IMR-90 (cell line): Measurements from ENCODE around the gene FARSB. TPM values are rescaled to one million over a fixed set of nuclear protein-coding genes. Genes with fewer than 3 reads are reported as not detected.

Source experiments
- ATAC-seq: fragments of 200-7000 bp; cut with Tn5 transposase; 2 replicates; pipeline ENCODE4 v1.9.1; 2020; ENCODE audit warnings: low read depth, mild to moderate bottlenecking, moderate library complexity
- BruUV-seq: library from RNA; stranded (reverse); fragments of 400-500 nt; replicated peaks from 2 replicates; lab custom pipeline; 2021; lab: Mats Ljungman, UMichigan
- CTCF ChIA-PET: fragments of 300-600 bp; formaldehyde crosslinking; extraction: SDS; loops from one replicate; lab custom pipeline; 2021; ENCODE audit warnings: antibody characterized with exemption; lab: Yijun Ruan, JAX
- POLR2A ChIA-PET: fragments of 300-600 bp; sonication (Branson Sonifier 250); formaldehyde crosslinking; loops from one replicate; lab custom pipeline; 2022; ENCODE audit warnings: antibody characterized with exemption; ENCODE audit not compliant: unreplicated experiment; lab: Charles Lee
- DNase-seq: peaks from one replicate; pipeline ENCODE4 v3.0.0; 2013
- H2AFZ ChIP-seq: replicated peaks from 2 replicates; pipeline ENCODE3; 2013; ENCODE audit warnings: low read length, mild to moderate bottlenecking; ENCODE audit not compliant: poor library complexity
- H2AK5ac ChIP-seq: 2 replicates; pipeline ENCODE4 v1.6.1; 2013; ENCODE audit warnings: low read depth, low read length, inconsistent platforms
- H2AK9ac ChIP-seq: replicated peaks from 2 replicates; pipeline ENCODE3; 2013; ENCODE audit warnings: mild to moderate bottlenecking, low read depth, low read length, moderate library complexity; ENCODE audit not compliant: poor library complexity
- H2BK120ac ChIP-seq: 2 replicates; pipeline ENCODE4 v1.6.1; 2013; ENCODE audit warnings: low read depth, low read length, inconsistent platforms
- H2BK15ac ChIP-seq: 3 replicates; pipeline ENCODE4 v1.6.1; 2013; ENCODE audit warnings: low read depth, low read length, inconsistent platforms
- H2BK20ac ChIP-seq: 2 replicates; pipeline ENCODE4 v1.6.1; 2013; ENCODE audit warnings: low read depth, mild to moderate bottlenecking, inconsistent platforms, low read length, moderate library complexity
- H2BK5ac ChIP-seq: 2 replicates; pipeline ENCODE4 v1.6.1; 2013; ENCODE audit warnings: mild to moderate bottlenecking, low read depth, low read length, inconsistent platforms; ENCODE audit not compliant: poor library complexity, severe bottlenecking
- H3K14ac ChIP-seq: replicated peaks from 2 replicates; pipeline ENCODE4 v1.6.1; 2013; ENCODE audit warnings: low read depth, low read length, inconsistent platforms
- H3K18ac ChIP-seq: 2 replicates; pipeline ENCODE4 v1.6.1; 2013; ENCODE audit warnings: low read depth, low read length, control low read depth
- H3K23ac ChIP-seq: 2 replicates; pipeline ENCODE4 v1.6.1; 2013; ENCODE audit warnings: low read depth, low read length, inconsistent platforms
- H3K27ac ChIP-seq: 2 replicates; pipeline ENCODE4 v1.5.1; 2013; ENCODE audit warnings: mild to moderate bottlenecking, control low read depth, low read length; ENCODE audit not compliant: insufficient read depth
- H3K27me3 ChIP-seq: 2 replicates; pipeline ENCODE4 v1.6.1; 2013; ENCODE audit warnings: low read length; ENCODE audit not compliant: control insufficient read depth, insufficient read depth
- H3K36me3 ChIP-seq: 2 replicates; pipeline ENCODE4 v1.6.1; 2013; ENCODE audit warnings: low read length, mixed read lengths; ENCODE audit not compliant: control insufficient read depth, insufficient read depth
- H3K4ac ChIP-seq: 2 replicates; pipeline ENCODE4 v1.6.1; 2013; ENCODE audit warnings: low read depth, low read length, inconsistent platforms
- H3K4me1 ChIP-seq: 2 replicates; pipeline ENCODE4 v1.6.1; 2013; ENCODE audit warnings: low read length, mixed read lengths; ENCODE audit not compliant: control insufficient read depth, insufficient read depth
- H3K4me2 ChIP-seq: 2 replicates; pipeline ENCODE4 v1.6.1; 2013; ENCODE audit warnings: low read depth, mild to moderate bottlenecking, control low read depth, low read length, moderate library complexity
- H3K4me3 ChIP-seq: 2 replicates; pipeline ENCODE4 v1.5.1; 2013; ENCODE audit warnings: low read depth, mild to moderate bottlenecking, control low read depth, low read length, moderate library complexity; ENCODE audit not compliant: insufficient read depth
- H3K56ac ChIP-seq: 2 replicates; pipeline ENCODE4 v1.6.1; 2013; ENCODE audit warnings: low read length, inconsistent platforms; ENCODE audit not compliant: insufficient read depth; ENCODE audit errors: extremely low read depth
- H3K79me1 ChIP-seq, 2 experiments: 2 replicates each; pipeline ENCODE4 v1.6.1; 2013; ENCODE audit warnings: low read length in 2 of 2, inconsistent platforms in 1 of 2, low read depth in 1 of 2
- H3K9ac ChIP-seq: 2 replicates; pipeline ENCODE4 v1.6.1; 2013; ENCODE audit warnings: low read depth, low read length, control low read depth
- H3K9me1 ChIP-seq: 2 replicates; pipeline ENCODE4 v1.6.1; 2013; ENCODE audit warnings: low read length, inconsistent platforms; ENCODE audit not compliant: insufficient read depth
- H3K9me3 ChIP-seq: 2 replicates; pipeline ENCODE4 v1.6.1; 2013; ENCODE audit warnings: low read length; ENCODE audit not compliant: control insufficient read depth, insufficient read depth
- H4K20me1 ChIP-seq: 2 replicates; pipeline ENCODE4 v1.6.1; 2013; ENCODE audit warnings: low read length, inconsistent platforms; ENCODE audit not compliant: insufficient read depth
- H4K5ac ChIP-seq: 2 replicates; pipeline ENCODE4 v1.6.1; 2013; ENCODE audit warnings: mild to moderate bottlenecking, low read depth, low read length, control low read depth
- H4K8ac ChIP-seq, 2 experiments: 2 replicates each; pipeline ENCODE4 v1.6.1; 2013; ENCODE audit warnings: low read depth in 2 of 2, low read length in 2 of 2, control low read depth in 1 of 2, inconsistent platforms in 1 of 2
- H4K91ac ChIP-seq: 2 replicates; pipeline ENCODE4 v1.6.1; 2013; ENCODE audit warnings: low read depth, low read length, inconsistent platforms; ENCODE audit not compliant: insufficient read depth
- BHLHE40 ChIP-seq: fragments of 150-350 bp; IDR thresholded peaks from 2 replicates; pipeline ENCODE4 v1.6.1; 2016; ENCODE audit warnings: mild to moderate bottlenecking, low read depth, low read length
- CEBPB ChIP-seq: IDR thresholded peaks from 2 replicates; pipeline ENCODE4 v1.6.1; 2012; ENCODE audit warnings: low read depth, low read length, improper control_type of control experiment
- CTCF ChIP-seq: conservative IDR thresholded peaks from 2 replicates; pipeline ENCODE4 v1.5.1; 2012; ENCODE audit warnings: mild to moderate bottlenecking, low read depth, low read length, improper control_type of control experiment
- FOS ChIP-seq: fragments of 150-350 bp; IDR thresholded peaks from 2 replicates; pipeline ENCODE4 v1.6.1; 2016; ENCODE audit warnings: low read depth, low read length
- MAFK ChIP-seq: IDR thresholded peaks from 2 replicates; pipeline ENCODE4 v1.6.1; 2012; ENCODE audit warnings: low read depth, low read length, improper control_type of control experiment
- NFE2L2 ChIP-seq: fragments of 150-350 bp; IDR thresholded peaks from 2 replicates; pipeline ENCODE4 v1.6.1; 2016; ENCODE audit warnings: low read depth, mild to moderate bottlenecking, low read length
- SMC3 ChIP-seq: fragments of 150-350 bp; IDR thresholded peaks from 2 replicates; pipeline ENCODE4 v1.6.1; 2016; ENCODE audit warnings: low read depth, mild to moderate bottlenecking, antibody characterized with exemption, low read length, moderate library complexity
- USF2 ChIP-seq: fragments of 150-350 bp; IDR thresholded peaks from 2 replicates; pipeline ENCODE4 v1.6.1; 2017; ENCODE audit warnings: mild to moderate bottlenecking, antibody characterized with exemption, low read length, low read depth
- WGBS, 2 experiments: methylation state at CpG; one replicate each; pipeline versions ENCODE4 v1.1.5 to v1.1.7; 2013; ENCODE audit warnings: missing lambda C conversion rate in 2 of 2; ENCODE audit not compliant: insufficient read length in 1 of 2; ENCODE audit errors: extremely low coverage in 2 of 2; 5-methylcytosine and 5-hydroxymethylcytosine counted together
- dilution Hi-C: fragments of 300-500 bp; cut with HindIII; formaldehyde crosslinking; loops from one replicate; pipeline ENCODE4 v1.14.3; 2018; ENCODE audit warnings: low sequenced_read_pairs; ENCODE audit not compliant: unreplicated experiment
- in situ Hi-C: fragments of 300-500 bp; cut with MboI; formaldehyde crosslinking; loops from 3 replicates; pipeline ENCODE4 v1.14.3; 2019; ENCODE audit warnings: low sequenced_read_pairs, inconsistent platforms, mixed read lengths
- intact Hi-C: fragments of 100-400 bp; cut with micrococcal nuclease; formaldehyde crosslinking; loops from 2 replicates; pipeline ENCODE4 v1.10.0; 2022
- polyA plus RNA-seq, 3 experiments: library from polyadenylated mRNA; depleted of rRNA; stranded (reverse); fragments of >200 nt; gene quantifications; 2 replicates each; pipeline ENCODE4 v1.2.3, GENCODE V29; 2012; ENCODE audit warnings: low replicate concordance in 1 of 3
- total RNA-seq: library from RNA; depleted of rRNA; stranded (reverse); fragments of >200 nt; gene quantifications from 2 replicates; pipeline ENCODE4 v1.2.3, GENCODE V29; 2012

FARSB gene
- total and polyA plus RNA-seq, 2 of the 4 experiments (the other 2 are of a cell fraction) = 21.1 to 32.5 TPM

- Histone ChIP-seq H2BK15ac (no peak overlapping the region), H2BK5ac (no peak overlapping the region), H4K5ac (no peak overlapping the region), H2AK5ac (no peak overlapping the region), H2BK120ac (0 out of 2 replicates have a peak overlapping the region, but pooled peaks have one; percentile 23), H3K27ac (no peak overlapping the region), H4K8ac (no peak overlapping the region), H3K9me1 (peaks cover 6% of the 10 kb centered on the region; the same call in 1 of the 2 replicates), H3K23ac (no peak overlapping the region), H3K9ac (no peak overlapping the region), H3K9me3 (no peaks in the 10 kb centered on the region), H3K79me1 (no peaks in the 10 kb centered on the region), H3K56ac (no peak overlapping the region), H2AFZ (no peak overlapping the region), H3K4me3 (no peak overlapping the region), H2AK9ac (no peak overlapping the region), H3K14ac (no peak overlapping the region), H3K4me1 (peaks cover 11% of the 10 kb centered on the region), H2BK20ac (no peak overlapping the region), H3K27me3 (no peaks in the 10 kb centered on the region), H4K20me1 (no peaks in the 10 kb centered on the region), H3K36me3 (no peaks in the 10 kb centered on the region), H3K18ac (no peak overlapping the region), H4K91ac (no peak overlapping the region), H3K4me2 (no peak overlapping the region; the same call in 1 of the 2 replicates), H3K4ac (no peak overlapping the region)
- ChIA-PET CTCF (interaction anchor here (0.8 to 1.3 kb wide), 4 partner anchors 10 to 235 kb away, joined by 3 to 4 read pairs (median 3); no protein-coding TSS in a partner anchor), POLR2A (no interaction called here)
- ATAC-seq (peak; percentile 76), DNase-seq (peak; percentile 82)
- TF ChIP-seq BHLHE40 (no peak), USF2 (no peak), MAFK (0 out of 2 replicates have a peak, but pooled peaks have one; percentile 3), CEBPB (no peak), NFE2L2 (no peak), SMC3 (no peak), CTCF (no peak), FOS (no peak)
- in situ Hi-C loops (no loop called here), intact Hi-C loops (no loop called here), dilution Hi-C loops (no loop called here)
- BruUV-seq = no TSS peak
- WGBS, 2 experiments = no CpG with 5 or more reads among the region's 3 CpGs
These were observed 48.0 kb upstream of the FARSB start for GRCh38 chr2:222703886-222704285.
